Measurements from ENCODE around the gene ANLN.

GRCh38 chr7:36388423-36388822 lies 1.2 kb upstream of the ANLN start:
- no peak for TF ChIP-seq POLR2AphosphoS5 (IDR thresholded peaks at IDR 0.05; ENCODE audit: low read depth, low read length)
- no peak for TF ChIP-seq REST (IDR thresholded peaks at IDR 0.05; ENCODE audit: insufficient read depth in 1 of 2, low read depth in 2 of 2, low read length in 2 of 2)
- TF ChIP-seq TAF1 (IDR thresholded peaks at IDR 0.05; ENCODE audit: borderline replicate concordance, insufficient read depth, low read length): no peak
- no peak for TF ChIP-seq SIN3A (IDR thresholded peaks at IDR 0.05; ENCODE audit: borderline replicate concordance, insufficient read depth, low read length)
